CD14-positive monocyte (primary cell): ENCODE measurements around the gene RGS17. TPM values are rescaled to one million over a fixed set of nuclear protein-coding genes. Genes with fewer than 3 reads are reported as not detected.

Source experiments
- DNase-seq, 3 donors: peaks; one replicate each; pipeline ENCODE4 v3.0.0-alpha.2; 2011 to 2022
- H2AFZ ChIP-seq: 2 replicates; pipeline ENCODE4 v1.6.0; 2012; ENCODE audit warnings: mild to moderate bottlenecking, low read depth, low read length, inconsistent platforms; ENCODE audit not compliant: insufficient read depth, poor library complexity, severe bottlenecking
- H3K27ac ChIP-seq, 2 donors: 1 replicate in 1 of 2; 2 replicates in 1 of 2; pipeline ENCODE4 v1.5.1; 2012 to 2013; ENCODE audit warnings: low read length in 2 of 2, control low read depth in 1 of 2, inconsistent platforms in 1 of 2, low read depth in 1 of 2, mild to moderate bottlenecking in 1 of 2
- H3K27me3 ChIP-seq, 2 donors: one replicate each; pipeline versions ENCODE4 v1.6.0 to v1.6.1; 2011 to 2013; ENCODE audit warnings: low read length in 2 of 2; ENCODE audit not compliant: control insufficient read depth in 2 of 2, insufficient read depth in 2 of 2
- H3K36me3 ChIP-seq, 2 donors: replicated peaks in 1 of 2; 1 replicate in 1 of 2; 2 replicates in 1 of 2; pipeline versions ENCODE4 v1.5.1 to v1.6.1; 2012 to 2013; ENCODE audit warnings: low read length in 2 of 2, control low read depth in 1 of 2, inconsistent platforms in 1 of 2, mild to moderate bottlenecking in 1 of 2; ENCODE audit not compliant: insufficient read depth in 2 of 2, control insufficient read depth in 1 of 2
- H3K4me1 ChIP-seq, 2 donors: 1 replicate in 1 of 2; 2 replicates in 1 of 2; pipeline versions ENCODE4 v1.5.1 to v1.6.1; 2012 to 2013; ENCODE audit warnings: low read length in 2 of 2, control low read depth in 1 of 2, inconsistent platforms in 1 of 2, mild to moderate bottlenecking in 1 of 2, moderate library complexity in 1 of 2; ENCODE audit not compliant: insufficient read depth in 2 of 2, control insufficient read depth in 1 of 2
- H3K4me2 ChIP-seq: replicated peaks from 2 replicates; pipeline ENCODE3; 2012; ENCODE audit warnings: low read length, moderate library complexity, mild to moderate bottlenecking; ENCODE audit not compliant: poor library complexity, severe bottlenecking; ENCODE audit errors: extremely low read depth
- H3K4me3 ChIP-seq, 3 experiments: fragments of 200-600 bp in 1 of 3; sonication (generic) in 1 of 3; replicated peaks in 1 of 3; 1 replicate in 2 of 3; 2 replicates in 1 of 3; pipeline ENCODE4 v1.5.1; 2011 to 2013; ENCODE audit warnings: low read length in 3 of 3, mild to moderate bottlenecking in 3 of 3, control low read depth in 2 of 3, low read depth in 2 of 3, inconsistent platforms in 1 of 3, moderate library complexity in 1 of 3
- H3K79me2 ChIP-seq: 2 replicates; pipeline ENCODE4 v1.6.0; 2012; ENCODE audit warnings: mild to moderate bottlenecking, control low read depth, inconsistent platforms, low read length, moderate library complexity; ENCODE audit not compliant: insufficient read depth
- H3K9ac ChIP-seq: 2 replicates; pipeline ENCODE4 v1.6.0; 2017; ENCODE audit warnings: low read length, mild to moderate bottlenecking; ENCODE audit not compliant: insufficient read depth, poor library complexity, severe bottlenecking
- H3K9me3 ChIP-seq, 2 donors: replicated peaks in 1 of 2; 1 replicate in 1 of 2; 2 replicates in 1 of 2; pipeline versions ENCODE4 v1.5.1 to v1.6.1; 2012 to 2013; ENCODE audit warnings: low read length in 2 of 2, control low read depth in 1 of 2; ENCODE audit not compliant: control insufficient read depth in 1 of 2, insufficient read depth in 1 of 2
- H4K20me1 ChIP-seq: 2 replicates; pipeline ENCODE4 v1.6.0; 2012; ENCODE audit warnings: mild to moderate bottlenecking, low read length, control low read depth, moderate library complexity; ENCODE audit not compliant: insufficient read depth
- H3K27ac Mint-ChIP-seq, 7 donors: one replicate each; pipeline ENCODE4 v1.8.0; 2020; ENCODE audit warnings: mild to moderate bottlenecking in 7 of 7, mixed read lengths in 7 of 7, moderate library complexity in 6 of 7, inconsistent platforms in 2 of 7
- H3K27me3 Mint-ChIP-seq, 3 donors: one replicate each; pipeline ENCODE4 v1.8.0; 2021 to 2022; ENCODE audit warnings: low read depth in 3 of 3, mild to moderate bottlenecking in 3 of 3, mixed read lengths in 3 of 3, moderate library complexity in 3 of 3, inconsistent platforms in 1 of 3
- H3K36me3 Mint-ChIP-seq, 2 donors: one replicate each; pipeline ENCODE4 v1.8.0; 2020; ENCODE audit warnings: mixed read lengths in 2 of 2, inconsistent platforms in 1 of 2, mild to moderate bottlenecking in 1 of 2
- H3K4me1 Mint-ChIP-seq: one replicate; pipeline ENCODE4 v1.8.0; 2020; ENCODE audit warnings: mild to moderate bottlenecking, mixed read lengths
- H3K4me3 Mint-ChIP-seq, 2 donors: one replicate each; pipeline ENCODE4 v1.8.0; 2020; ENCODE audit warnings: mild to moderate bottlenecking in 2 of 2, mixed read lengths in 2 of 2, moderate library complexity in 1 of 2
- H3K9me3 Mint-ChIP-seq, 7 donors: one replicate each; pipeline ENCODE4 v1.8.0; 2020 to 2022; ENCODE audit warnings: mixed read lengths in 7 of 7, mild to moderate bottlenecking in 6 of 7, moderate library complexity in 6 of 7, inconsistent platforms in 2 of 7
- WGBS: methylation state at CpG from one replicate; pipeline ENCODE4 v1.1.5; 2013; ENCODE audit warnings: missing lambda C conversion rate; ENCODE audit not compliant: insufficient coverage; 5-methylcytosine and 5-hydroxymethylcytosine counted together
- intact Hi-C, 2 donors: fragments of 100-400 bp; cut with micrococcal nuclease; formaldehyde crosslinking; loops; one replicate each; pipeline versions ENCODE4 v1.15.0 to v1.15.1; 2023
- polyA plus RNA-seq, 3 donors: library from polyadenylated mRNA; depleted of rRNA in 1 of 3; unstranded in 2 of 3; stranded (reverse) in 1 of 3; fragments of 300-500 nt in 2 of 3; fragments of >200 nt in 1 of 3; fragmentation: Illumina TruSeq in 2 of 3; gene quantifications; 1 replicate in 2 of 3; 2 replicates in 1 of 3; pipeline ENCODE4 v1.2.3, GENCODE V29; 2012 to 2021
- TF ChIP-seq, protein P1 (sequence below): fragments of 200-600 bp; IDR thresholded peaks from one replicate; pipeline ENCODE4 v1.8.0; 2022; ENCODE audit warnings: antibody characterized with exemption, mild to moderate bottlenecking

The RGS17 gene
- polyA plus RNA-seq, 3 donors, result not detected

DNA sequence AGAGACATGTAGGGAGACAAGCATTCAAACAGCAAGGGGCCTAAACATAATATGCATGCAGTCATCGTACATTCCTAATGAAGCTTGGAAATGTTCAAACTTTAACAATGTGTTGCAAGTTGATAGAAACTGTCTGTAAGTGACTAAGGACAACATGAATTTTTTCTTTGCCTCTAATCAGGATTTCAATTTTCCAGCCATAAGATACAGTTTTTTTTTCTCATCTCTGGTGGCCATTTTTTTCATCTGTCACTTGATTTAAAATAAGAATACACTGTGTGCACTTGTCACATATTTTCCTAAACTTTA is 106.4 kb downstream of the RGS17 start:
- Mint-ChIP-seq H3K27ac (no peak overlapping the region), H3K36me3 (no peaks in the 10 kb centered on the region), H3K9me3 (no peaks in the 10 kb centered on the region), H3K4me3 (no peak overlapping the region), H3K27me3 (peaks cover 0 to 3% (median 0%) of the 10 kb centered on the region in 3 donors), H3K4me1 (no peaks in the 10 kb centered on the region)
- TF ChIP-seq, protein P1, sequence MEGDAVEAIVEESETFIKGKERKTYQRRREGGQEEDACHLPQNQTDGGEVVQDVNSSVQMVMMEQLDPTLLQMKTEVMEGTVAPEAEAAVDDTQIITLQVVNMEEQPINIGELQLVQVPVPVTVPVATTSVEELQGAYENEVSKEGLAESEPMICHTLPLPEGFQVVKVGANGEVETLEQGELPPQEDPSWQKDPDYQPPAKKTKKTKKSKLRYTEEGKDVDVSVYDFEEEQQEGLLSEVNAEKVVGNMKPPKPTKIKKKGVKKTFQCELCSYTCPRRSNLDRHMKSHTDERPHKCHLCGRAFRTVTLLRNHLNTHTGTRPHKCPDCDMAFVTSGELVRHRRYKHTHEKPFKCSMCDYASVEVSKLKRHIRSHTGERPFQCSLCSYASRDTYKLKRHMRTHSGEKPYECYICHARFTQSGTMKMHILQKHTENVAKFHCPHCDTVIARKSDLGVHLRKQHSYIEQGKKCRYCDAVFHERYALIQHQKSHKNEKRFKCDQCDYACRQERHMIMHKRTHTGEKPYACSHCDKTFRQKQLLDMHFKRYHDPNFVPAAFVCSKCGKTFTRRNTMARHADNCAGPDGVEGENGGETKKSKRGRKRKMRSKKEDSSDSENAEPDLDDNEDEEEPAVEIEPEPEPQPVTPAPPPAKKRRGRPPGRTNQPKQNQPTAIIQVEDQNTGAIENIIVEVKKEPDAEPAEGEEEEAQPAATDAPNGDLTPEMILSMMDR, result peak; percentile 33
- H4K20me1 ChIP-seq, result no peaks in the 10 kb centered on the region
- no peak overlapping the region for H3K4me3 ChIP-seq
- no peaks in the 10 kb centered on the region for H3K36me3 ChIP-seq
- intact Hi-C loops, result loop anchor here (5.0 kb wide), 2 partner anchors 157 to 162 kb away; no protein-coding TSS in a partner anchor
- no peak overlapping the region for H2AFZ ChIP-seq
- no peaks in the 10 kb centered on the region for H3K9me3 ChIP-seq
- H3K79me2 ChIP-seq, result no peaks in the 10 kb centered on the region
- no CpG with 5 or more reads among the region's 1 CpG for WGBS
- no peaks in the 10 kb centered on the region for H3K4me1 ChIP-seq
- H3K9ac ChIP-seq, result no peak overlapping the region
- H3K27me3 ChIP-seq, result no peaks in the 10 kb centered on the region
- no peak overlapping the region for H3K27ac ChIP-seq
- no peak overlapping the region for H3K4me2 ChIP-seq
- no peak for DNase-seq

DNA sequence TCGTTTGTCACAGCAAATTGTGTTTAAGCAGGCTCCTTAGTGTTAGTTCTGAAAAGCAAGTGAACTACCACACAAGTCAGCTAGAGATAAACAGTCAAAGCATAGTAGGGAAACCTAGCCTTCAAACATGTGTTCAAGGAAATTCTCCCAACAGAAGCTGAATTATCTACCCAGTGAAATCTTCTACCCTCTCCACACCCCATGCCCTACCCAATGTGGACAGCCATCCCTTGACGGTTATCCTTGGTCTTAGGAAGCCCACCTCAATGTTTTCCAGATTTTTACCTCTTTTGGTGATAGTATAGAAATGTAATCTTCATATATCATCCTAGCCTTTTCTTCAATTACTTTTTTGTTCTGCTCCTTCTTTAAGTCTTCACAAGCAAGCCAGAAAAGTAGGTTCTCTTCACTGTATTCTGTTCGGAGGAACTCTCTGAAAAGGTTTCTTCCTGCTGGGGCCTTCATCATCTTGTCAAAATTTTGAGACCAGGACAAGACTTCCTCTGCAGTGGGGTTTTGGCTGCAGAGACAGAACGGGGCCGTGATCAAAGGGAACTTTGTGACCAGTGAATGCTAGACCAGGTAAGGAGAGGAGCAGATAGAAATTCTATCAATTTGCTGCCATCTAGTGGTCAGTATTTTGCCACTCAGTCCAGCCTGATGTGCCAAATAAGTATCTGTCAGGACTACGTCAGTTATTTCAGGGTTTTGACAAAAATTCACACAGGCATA is 106.9 kb downstream of the RGS17 start:
- Histone ChIP-seq H3K27ac (no peak overlapping the region), H3K9ac (no peak overlapping the region), H3K27me3 (no peaks in the 10 kb centered on the region), H2AFZ (no peak overlapping the region), H3K4me1 (no peaks in the 10 kb centered on the region), H3K36me3 (no peaks in the 10 kb centered on the region), H3K9me3 (no peaks in the 10 kb centered on the region), H3K79me2 (no peaks in the 10 kb centered on the region), H3K4me2 (no peak overlapping the region), H4K20me1 (no peaks in the 10 kb centered on the region), H3K4me3 (no peak overlapping the region)
- Mint-ChIP-seq H3K36me3 (no peaks in the 10 kb centered on the region), H3K27me3 (peaks cover 0 to 3% (median 2%) of the 10 kb centered on the region in 3 donors), H3K4me3 (no peak overlapping the region), H3K4me1 (no peaks in the 10 kb centered on the region), H3K9me3 (peaks cover 0 to 2% (median 0%) of the 10 kb centered on the region in 7 donors), H3K27ac (no peak overlapping the region)
- TF ChIP-seq, protein P1, result peak; percentile 82
- DNase-seq, result peak; percentile 29 to 68 (median 61)
- WGBS, result 23% methylated on average over 2 of the region's 6 CpGs
- intact Hi-C loops, result loop anchor here (5.0 kb wide), 2 partner anchors 157 to 162 kb away; no protein-coding TSS in a partner anchor
